GM20431 (cell line): ENCODE data around the gene SSTR4.

Source experiments
- in situ Hi-C: fragments of 300-500 bp; cut with MseI, MboI; formaldehyde crosslinking; loops from one replicate; pipeline ENCODE4 v1.15.0; 2020; ENCODE audit warnings: low sequenced_read_pairs; ENCODE audit not compliant: unreplicated experiment

SSTR4 gene

GRCh38 chr20:23083553-23084220 lies 48.6 kb downstream of the SSTR4 start:
- in situ Hi-C loops, result no loop called here

- in situ Hi-C loops, result no loop called here
Measured at GRCh38 chr20:23084282-23084844, 49.3 kb downstream of the SSTR4 start.

GRCh38 chr20:23084845-23085365 lies 49.8 kb downstream of the SSTR4 start:
- in situ Hi-C loops, result no loop called here

- in situ Hi-C loops, result no loop called here
Measured at GRCh38 chr20:23085436-23086055, 50.4 kb downstream of the SSTR4 start.

- in situ Hi-C loops, result no loop called here
Measured at GRCh38 chr20:23086056-23086566, 51.0 kb downstream of the SSTR4 start, which contains the start of gene CD93. Gene CD93, minus strand, starts transcription at chr20:23086324. Its CDS starts 132 bp downstream, at chr20:23086192.

GRCh38 chr20:23086931-23087411 lies 51.9 kb downstream of the SSTR4 start:
- in situ Hi-C loops, result no loop called here

GRCh38 chr20:23087587-23088251 lies 52.6 kb downstream of the SSTR4 start:
- in situ Hi-C loops, result no loop called here
